Measurements from ENCODE around the gene LRRN3.

LRRN3 gene

GRCh38 chr7:111140091-111140865, 49.4 kb downstream of the LRRN3 start:
- no peak for DNase-seq (ENCODE audit: extremely low read depth, low read depth)

DNA sequence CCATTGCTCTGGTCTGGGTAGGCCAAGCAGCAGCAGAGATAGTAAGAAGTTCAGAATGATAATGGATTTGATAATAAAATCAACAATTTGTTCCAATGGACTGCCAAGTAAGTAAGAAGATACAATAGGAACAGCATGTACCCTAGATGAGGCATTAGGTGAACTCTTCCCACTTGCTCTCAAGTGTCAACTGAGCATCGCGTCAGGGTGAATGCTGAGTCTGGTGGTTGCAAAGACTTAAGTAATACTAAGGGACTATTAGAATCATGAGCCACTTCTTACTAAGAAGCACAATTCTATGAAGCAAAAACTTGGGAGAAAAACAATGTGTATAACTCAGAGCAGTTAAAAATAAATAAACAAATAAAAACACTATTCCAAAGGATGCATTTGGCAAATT, 54.5 kb downstream of the LRRN3 start:
- DNase-seq (ENCODE audit: extremely low read depth, low read depth) = no peak
- no peak for TF ChIP-seq CTCF (IDR thresholded peaks at IDR 0.05; ENCODE audit: low read depth, low read length)

More at GRCh38 chr7:111140091-111140865, 49.4 kb downstream of the LRRN3 start:
- no peak for TF ChIP-seq CTCF (IDR thresholded peaks at IDR 0.05; ENCODE audit: low read depth, low read length)

DNA sequence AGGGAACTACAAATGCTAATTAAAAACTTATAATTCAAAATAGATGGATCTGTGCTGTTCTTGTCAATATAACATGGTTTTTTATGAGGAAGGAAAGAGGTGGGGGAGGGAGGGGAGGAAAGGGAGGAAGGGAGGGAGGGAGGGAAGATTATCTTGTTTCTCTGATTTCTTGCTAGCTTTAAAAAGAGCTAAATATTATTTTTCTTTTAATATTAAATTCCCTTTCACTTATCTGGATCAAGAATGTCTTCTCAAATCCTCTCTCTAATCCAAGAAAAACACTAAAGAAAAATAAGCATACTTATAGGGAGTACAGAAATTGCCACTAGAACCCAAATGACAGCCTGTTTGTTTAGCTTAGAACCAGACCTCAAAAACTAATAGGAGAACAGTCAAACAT, 55.2 kb downstream of the LRRN3 start:
- DNase-seq (ENCODE audit: extremely low read depth, low read depth) = no peak
- no peak for TF ChIP-seq CTCF (IDR thresholded peaks at IDR 0.05; ENCODE audit: low read depth, low read length)

DNA sequence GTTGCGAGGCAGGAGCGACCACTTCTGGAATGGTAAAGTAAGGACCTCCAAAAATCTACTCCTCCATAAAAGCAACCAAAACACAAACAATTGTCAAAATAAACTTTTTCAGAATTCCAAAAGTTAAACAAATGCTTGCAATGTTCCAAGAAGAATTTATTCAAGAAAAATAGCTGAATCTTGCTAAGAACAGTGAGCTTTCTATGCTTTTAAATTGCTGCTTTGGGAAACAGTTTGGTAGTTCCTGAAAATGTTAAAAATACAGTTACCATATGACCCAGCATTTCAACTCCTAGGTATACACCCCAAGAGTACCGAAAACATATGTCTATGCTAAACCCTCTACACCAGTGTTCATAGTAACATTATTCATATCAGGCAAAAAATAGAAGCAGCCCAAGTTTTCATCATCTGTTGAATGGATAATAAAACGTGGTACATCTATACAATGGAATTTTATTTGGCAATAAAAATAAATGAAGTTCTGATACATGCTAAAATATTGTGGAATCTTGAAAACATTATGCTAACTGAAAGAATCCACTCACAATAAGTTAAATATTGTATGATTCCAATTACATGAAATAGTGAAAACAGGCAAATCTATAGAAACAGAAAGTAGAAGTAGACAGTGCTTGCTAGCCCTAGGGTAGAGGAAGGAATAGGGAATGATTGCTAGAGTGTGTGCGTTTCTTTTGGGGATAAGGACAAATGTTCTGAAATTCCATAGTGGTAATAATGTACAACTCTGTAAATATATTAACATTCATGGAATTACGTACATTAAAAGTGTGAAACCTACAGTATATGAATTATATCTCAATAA, 57.0 kb downstream of the LRRN3 start:
- no peak for DNase-seq (ENCODE audit: extremely low read depth, low read depth)
- no peak for TF ChIP-seq CTCF (IDR thresholded peaks at IDR 0.05; ENCODE audit: low read depth, low read length)

- DNase-seq (ENCODE audit: extremely low read depth, low read depth) = no peak
- no peak for TF ChIP-seq CTCF (IDR thresholded peaks at IDR 0.05; ENCODE audit: low read depth, low read length)
Observed at GRCh38 chr7:111150709-111151108, 59.8 kb downstream of the LRRN3 start.

DNA sequence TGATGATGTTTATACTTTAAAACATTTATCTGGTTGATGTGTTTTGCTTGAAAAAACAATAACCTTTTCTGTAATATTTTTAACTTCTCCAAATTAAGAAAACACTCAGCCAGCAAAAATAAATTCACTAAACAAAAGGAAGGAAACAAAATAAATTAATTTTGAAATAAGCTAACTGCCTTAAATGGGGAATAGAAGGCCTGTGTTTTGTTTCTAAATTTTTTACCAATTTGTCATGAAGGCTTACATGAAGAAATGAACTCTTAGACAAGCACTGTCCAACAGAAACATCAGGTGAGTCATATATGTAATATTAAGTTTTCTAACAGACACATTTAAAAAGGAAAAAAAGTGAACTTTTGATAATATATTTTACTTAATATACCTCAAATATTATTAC, 68.5 kb downstream of the LRRN3 start:
- TF ChIP-seq CTCF (IDR thresholded peaks at IDR 0.05; ENCODE audit: low read depth, low read length) = no peak
- DNase-seq (ENCODE audit: extremely low read depth, low read depth) = no peak

DNA sequence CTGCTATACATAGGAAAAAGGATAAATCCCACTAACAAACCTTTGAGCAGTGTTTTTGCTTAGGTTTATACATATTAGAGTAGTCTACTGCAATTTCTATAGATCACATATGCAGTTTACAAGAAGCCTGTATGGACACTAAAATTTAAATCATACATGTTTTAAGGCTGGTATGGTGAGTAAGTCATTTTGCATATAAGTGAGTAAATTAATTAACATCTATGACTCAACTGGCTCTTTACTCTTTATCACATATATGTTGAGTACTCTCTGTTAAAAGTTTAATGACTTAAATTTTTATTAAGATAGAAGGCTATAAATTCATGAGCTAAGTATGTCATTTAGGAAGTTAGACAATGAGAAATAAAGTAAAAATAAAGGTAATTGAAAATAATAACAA, 69.4 kb downstream of the LRRN3 start:
- no peak for TF ChIP-seq CTCF (IDR thresholded peaks at IDR 0.05; ENCODE audit: low read depth, low read length)
- DNase-seq (ENCODE audit: extremely low read depth, low read depth) = no peak

All from AG09319 (cell line).